ENCODE results near the gene MYBPH. TPM values are rescaled to one million over a fixed set of nuclear protein-coding genes. Genes with fewer than 3 reads are reported as not detected.

Gene MYBPH
- total RNA-seq, 2 experiments from 2014 or later, result not detected

- H2AFZ ChIP-seq (ENCODE audit: low read length), result no peak overlapping the region
- BruUV-seq (replicated peaks), result no TSS peak
- H3K9me2 ChIP-seq (ENCODE audit: insufficient read depth, low read length), result no peaks in the 10 kb centered on the region
- H3K9me3 ChIP-seq (ENCODE audit: low read length), result no peaks in the 10 kb centered on the region; the same call in 1 of the 2 replicates
- TF ChIP-seq EZH2phosphoT487 (IDR thresholded peaks at IDR 0.05; ENCODE audit: borderline replicate concordance, low read depth, low read length), result no peak
- no peak for TF ChIP-seq CTCF (conservative IDR thresholded peaks at IDR 0.05; ENCODE audit: low read length)
- no peak overlapping the region for H3K4me3 ChIP-seq (ENCODE audit: low read depth, low read length, poor library complexity, severe bottlenecking)
- no peaks in the 10 kb centered on the region for H4K20me1 ChIP-seq (ENCODE audit: insufficient read depth, low read length)
- POLR2A ChIA-PET, result no interaction called here
- H3K79me2 ChIP-seq (ENCODE audit: insufficient read depth, low read depth, low read length), result no peaks in the 10 kb centered on the region
- no peak overlapping the region for H3K4me2 ChIP-seq (ENCODE audit: low read length)
- intact Hi-C loops (cut with micrococcal nuclease; ENCODE audit: unreplicated experiment), result no loop called here
- no peaks in the 10 kb centered on the region for H3K4me1 ChIP-seq (ENCODE audit: insufficient read depth, low read length, poor library complexity, severe bottlenecking)
- CTCF ChIA-PET (ENCODE audit: unreplicated experiment), result no interaction called here
- no peaks in the 10 kb centered on the region for H3K36me3 ChIP-seq (ENCODE audit: insufficient read depth, low read length)
- no peak overlapping the region for H3K27ac ChIP-seq (ENCODE audit: low read depth, low read length, poor library complexity, severe bottlenecking)
- DNase-seq (ENCODE audit: low spot score), result no peak
Observed at GRCh38 chr1:203206129-203206687, 30.6 kb upstream of the MYBPH start.

GRCh38 chr1:203204756-203205155 is 29.1 kb upstream of the MYBPH start:
- ChIA-PET POLR2A (no interaction called here), CTCF (ENCODE audit: unreplicated experiment) (no interaction called here)
- Histone ChIP-seq H3K4me2 (ENCODE audit: low read length) (no peak overlapping the region), H3K4me3 (ENCODE audit: low read depth, low read length, poor library complexity, severe bottlenecking) (no peak overlapping the region), H3K4me1 (ENCODE audit: insufficient read depth, low read length, poor library complexity, severe bottlenecking) (no peaks in the 10 kb centered on the region), H4K20me1 (ENCODE audit: insufficient read depth, low read length) (no peaks in the 10 kb centered on the region), H2AFZ (ENCODE audit: low read length) (no peak overlapping the region), H3K27ac (ENCODE audit: low read depth, low read length, poor library complexity, severe bottlenecking) (no peak overlapping the region), H3K9me3 (ENCODE audit: low read length) (no peaks in the 10 kb centered on the region; the same call in 1 of the 2 replicates), H3K79me2 (ENCODE audit: insufficient read depth, low read depth, low read length) (no peaks in the 10 kb centered on the region), H3K9me2 (ENCODE audit: insufficient read depth, low read length) (no peaks in the 10 kb centered on the region), H3K36me3 (ENCODE audit: insufficient read depth, low read length) (no peaks in the 10 kb centered on the region)
- BruUV-seq (replicated peaks), result no TSS peak
- TF ChIP-seq CTCF (conservative IDR thresholded peaks at IDR 0.05; ENCODE audit: low read length), result no peak
- no peak for TF ChIP-seq EZH2phosphoT487 (IDR thresholded peaks at IDR 0.05; ENCODE audit: borderline replicate concordance, low read depth, low read length)
- DNase-seq (ENCODE audit: low spot score), result no peak
- intact Hi-C loops (cut with micrococcal nuclease; ENCODE audit: unreplicated experiment), result no loop called here

GRCh38 chr1:203202431-203203245 is 27.0 kb upstream of the MYBPH start:
- Histone ChIP-seq H2AFZ (ENCODE audit: low read length) (no peak overlapping the region), H3K79me2 (ENCODE audit: insufficient read depth, low read depth, low read length) (no peaks in the 10 kb centered on the region), H3K9me2 (ENCODE audit: insufficient read depth, low read length) (no peaks in the 10 kb centered on the region), H3K4me3 (ENCODE audit: low read depth, low read length, poor library complexity, severe bottlenecking) (no peak overlapping the region), H3K9me3 (ENCODE audit: low read length) (no peaks in the 10 kb centered on the region), H3K27ac (ENCODE audit: low read depth, low read length, poor library complexity, severe bottlenecking) (no peak overlapping the region), H3K36me3 (ENCODE audit: insufficient read depth, low read length) (no peaks in the 10 kb centered on the region), H4K20me1 (ENCODE audit: insufficient read depth, low read length) (no peaks in the 10 kb centered on the region), H3K4me2 (ENCODE audit: low read length) (no peak overlapping the region), H3K4me1 (ENCODE audit: insufficient read depth, low read length, poor library complexity, severe bottlenecking) (no peaks in the 10 kb centered on the region)
- intact Hi-C loops (cut with micrococcal nuclease; ENCODE audit: unreplicated experiment), result no loop called here
- no TSS peak for BruUV-seq (replicated peaks)
- DNase-seq (ENCODE audit: low spot score), result no peak
- CTCF ChIA-PET (ENCODE audit: unreplicated experiment), result no interaction called here
- TF ChIP-seq CTCF (conservative IDR thresholded peaks at IDR 0.05; ENCODE audit: low read length), result no peak
- no peak for TF ChIP-seq EZH2phosphoT487 (IDR thresholded peaks at IDR 0.05; ENCODE audit: borderline replicate concordance, low read depth, low read length)
- POLR2A ChIA-PET, result no interaction called here
